GM12875 (cell line): ENCODE measurements around the gene PDZD2.

ENCODE experiments used
- H3K4me3 ChIP-seq: one replicate; pipeline ENCODE4 v1.5.1; 2011; ENCODE audit warnings: low read depth, low read length, control low read depth
- CTCF ChIP-seq: IDR thresholded peaks from 2 replicates; pipeline ENCODE4 v1.5.1; 2011; ENCODE audit warnings: low read depth, mild to moderate bottlenecking, control low read depth, inconsistent platforms, low read length, moderate library complexity, borderline replicate concordance; ENCODE audit not compliant: insufficient read depth

Gene PDZD2

GRCh38 chr5:31861601-31862000 is 222.7 kb downstream of the PDZD2 start:
- no peak overlapping the region for H3K4me3 ChIP-seq
- no peak for TF ChIP-seq CTCF

- no peak for TF ChIP-seq CTCF
- no peak overlapping the region for H3K4me3 ChIP-seq
Measured at GRCh38 chr5:31863991-31864411, 225.1 kb downstream of the PDZD2 start.

- no peak for TF ChIP-seq CTCF
Measured at GRCh38 chr5:31866166-31866565, 227.2 kb downstream of the PDZD2 start.

GRCh38 chr5:31867219-31867618 is 228.3 kb downstream of the PDZD2 start:
- no peak for TF ChIP-seq CTCF

More at GRCh38 chr5:31866166-31866565, 227.2 kb downstream of the PDZD2 start:
- H3K4me3 ChIP-seq, result no peak overlapping the region

GRCh38 chr5:31880449-31880848 is 241.5 kb downstream of the PDZD2 start:
- H3K4me3 ChIP-seq, result no peak overlapping the region
- no peak for TF ChIP-seq CTCF

More at GRCh38 chr5:31867219-31867618, 228.3 kb downstream of the PDZD2 start:
- H3K4me3 ChIP-seq, result no peak overlapping the region

- H3K4me3 ChIP-seq, result no peak overlapping the region
- TF ChIP-seq CTCF, result no peak
Measured at GRCh38 chr5:31884896-31885295, 246.0 kb downstream of the PDZD2 start.

GRCh38 chr5:31886206-31886605 is 247.3 kb downstream of the PDZD2 start:
- no peak for TF ChIP-seq CTCF
- no peak overlapping the region for H3K4me3 ChIP-seq
